OCI-LY3 (cell line): ENCODE measurements around the gene STAU1.

Source experiments
- CTCF ChIP-seq: fragments of 200-600, 300-600 bp; sonication (generic); IDR thresholded peaks from 2 replicates; pipeline ENCODE4 v1.5.1; 2014; ENCODE audit warnings: antibody characterized with exemption, low read length, low read depth
- EZH2phosphoT487 ChIP-seq: fragments of 200-600 bp; shearing (Covaris generic); IDR thresholded peaks from 2 replicates; pipeline ENCODE4 v1.6.1; 2018; ENCODE audit warnings: antibody characterized with exemption, mixed run types, low read depth

GRCh38 chr20:49181265-49181877 lies 6.8 kb downstream of the STAU1 start:
- TF ChIP-seq CTCF: no peak
- TF ChIP-seq EZH2phosphoT487: no peak
